Kidney epithelial cell (primary cell): ENCODE results near the gene BBS1. TPM values are rescaled to one million over a fixed set of nuclear protein-coding genes. Genes with fewer than 3 reads are reported as not detected.

Experiments
- DNase-seq: peaks from one replicate; pipeline ENCODE4 v3.0.0-alpha.2; 2010; ENCODE audit warnings: low read depth
- H3K27me3 ChIP-seq: 2 replicates; pipeline ENCODE4 v1.6.0; 2011; ENCODE audit warnings: low read length; ENCODE audit not compliant: control insufficient read depth, insufficient read depth
- H3K36me3 ChIP-seq: 2 replicates; pipeline ENCODE4 v1.5.1; 2011; ENCODE audit warnings: low read length; ENCODE audit not compliant: control insufficient read depth, insufficient read depth
- H3K4me3 ChIP-seq: 2 replicates; pipeline ENCODE4 v1.5.1; 2011; ENCODE audit warnings: low read depth, mild to moderate bottlenecking, control low read depth, low read length
- total RNA-seq: library from RNA; depleted of rRNA; stranded (reverse); fragments of >200 nt; gene quantifications from 2 replicates; pipeline ENCODE4 v1.2.3, GENCODE V29; 2015
- TF ChIP-seq, protein P1 (sequence below): IDR thresholded peaks from 2 replicates; pipeline ENCODE4 v1.5.1; 2011; ENCODE audit warnings: mild to moderate bottlenecking, moderate library complexity, low read length, control low read depth, inconsistent platforms; ENCODE audit not compliant: insufficient read depth, poor library complexity, severe bottlenecking

Gene BBS1
- total RNA-seq, 1 donor from 2014 or later, result 39.6 TPM

GRCh38 chr11:66470015-66470414 is 40.4 kb upstream of the BBS1 start:
- DNase-seq, result no peak
- TF ChIP-seq, protein P1, sequence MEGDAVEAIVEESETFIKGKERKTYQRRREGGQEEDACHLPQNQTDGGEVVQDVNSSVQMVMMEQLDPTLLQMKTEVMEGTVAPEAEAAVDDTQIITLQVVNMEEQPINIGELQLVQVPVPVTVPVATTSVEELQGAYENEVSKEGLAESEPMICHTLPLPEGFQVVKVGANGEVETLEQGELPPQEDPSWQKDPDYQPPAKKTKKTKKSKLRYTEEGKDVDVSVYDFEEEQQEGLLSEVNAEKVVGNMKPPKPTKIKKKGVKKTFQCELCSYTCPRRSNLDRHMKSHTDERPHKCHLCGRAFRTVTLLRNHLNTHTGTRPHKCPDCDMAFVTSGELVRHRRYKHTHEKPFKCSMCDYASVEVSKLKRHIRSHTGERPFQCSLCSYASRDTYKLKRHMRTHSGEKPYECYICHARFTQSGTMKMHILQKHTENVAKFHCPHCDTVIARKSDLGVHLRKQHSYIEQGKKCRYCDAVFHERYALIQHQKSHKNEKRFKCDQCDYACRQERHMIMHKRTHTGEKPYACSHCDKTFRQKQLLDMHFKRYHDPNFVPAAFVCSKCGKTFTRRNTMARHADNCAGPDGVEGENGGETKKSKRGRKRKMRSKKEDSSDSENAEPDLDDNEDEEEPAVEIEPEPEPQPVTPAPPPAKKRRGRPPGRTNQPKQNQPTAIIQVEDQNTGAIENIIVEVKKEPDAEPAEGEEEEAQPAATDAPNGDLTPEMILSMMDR, result no peak
- Histone ChIP-seq H3K4me3 (no peak overlapping the region), H3K36me3 (no peaks in the 10 kb centered on the region), H3K27me3 (no peaks in the 10 kb centered on the region)

GRCh38 chr11:66471142-66471541 is 39.3 kb upstream of the BBS1 start:
- no peaks in the 10 kb centered on the region for H3K36me3 ChIP-seq
- no peak overlapping the region for H3K4me3 ChIP-seq
- TF ChIP-seq, protein P1, result no peak
- no peak for DNase-seq
- no peaks in the 10 kb centered on the region for H3K27me3 ChIP-seq

- H3K4me3 ChIP-seq, result no peak overlapping the region
- H3K36me3 ChIP-seq, result no peaks in the 10 kb centered on the region
- no peak for DNase-seq
- no peaks in the 10 kb centered on the region for H3K27me3 ChIP-seq
- TF ChIP-seq, protein P1, result no peak
Measured at GRCh38 chr11:66472054-66472453, 38.4 kb upstream of the BBS1 start.

GRCh38 chr11:66473167-66473566 is 37.3 kb upstream of the BBS1 start:
- DNase-seq, result no peak
- Histone ChIP-seq H3K27me3 (no peaks in the 10 kb centered on the region), H3K36me3 (no peaks in the 10 kb centered on the region), H3K4me3 (no peak overlapping the region)
- TF ChIP-seq, protein P1, result no peak

- TF ChIP-seq, protein P1, result no peak
- H3K36me3 ChIP-seq, result no peaks in the 10 kb centered on the region
- DNase-seq, result no peak
- H3K4me3 ChIP-seq, result no peak overlapping the region
- H3K27me3 ChIP-seq, result no peaks in the 10 kb centered on the region
Measured at GRCh38 chr11:66473608-66474515, 36.6 kb upstream of the BBS1 start.
